ENCODE data around the gene ADGRG3. TPM values are rescaled to one million over a fixed set of nuclear protein-coding genes. Genes with fewer than 3 reads are reported as not detected.

ADGRG3 gene
- total and polyA plus RNA-seq, 4 donors = 1.8 to 66.2 (median 9.4) TPM

DNA sequence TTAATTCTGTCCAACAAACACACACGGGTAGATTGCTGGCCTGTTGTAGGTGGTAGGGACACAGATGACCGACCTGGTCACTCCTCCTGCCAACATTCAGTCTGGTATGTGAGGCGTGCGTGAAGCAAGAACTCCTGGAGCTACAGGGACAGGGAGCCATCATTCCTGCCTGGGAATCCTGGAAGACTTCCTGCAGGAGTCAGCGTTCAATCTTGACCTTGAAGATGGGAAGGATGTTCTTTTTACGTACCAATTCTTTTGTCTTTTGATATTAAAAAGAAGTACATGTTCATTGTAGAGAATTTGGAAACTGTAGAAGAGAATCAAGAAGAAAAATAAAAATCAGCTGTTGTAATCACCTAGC, 3.5 kb upstream of the ADGRG3 start:
- TF ChIP-seq, protein P1, sequence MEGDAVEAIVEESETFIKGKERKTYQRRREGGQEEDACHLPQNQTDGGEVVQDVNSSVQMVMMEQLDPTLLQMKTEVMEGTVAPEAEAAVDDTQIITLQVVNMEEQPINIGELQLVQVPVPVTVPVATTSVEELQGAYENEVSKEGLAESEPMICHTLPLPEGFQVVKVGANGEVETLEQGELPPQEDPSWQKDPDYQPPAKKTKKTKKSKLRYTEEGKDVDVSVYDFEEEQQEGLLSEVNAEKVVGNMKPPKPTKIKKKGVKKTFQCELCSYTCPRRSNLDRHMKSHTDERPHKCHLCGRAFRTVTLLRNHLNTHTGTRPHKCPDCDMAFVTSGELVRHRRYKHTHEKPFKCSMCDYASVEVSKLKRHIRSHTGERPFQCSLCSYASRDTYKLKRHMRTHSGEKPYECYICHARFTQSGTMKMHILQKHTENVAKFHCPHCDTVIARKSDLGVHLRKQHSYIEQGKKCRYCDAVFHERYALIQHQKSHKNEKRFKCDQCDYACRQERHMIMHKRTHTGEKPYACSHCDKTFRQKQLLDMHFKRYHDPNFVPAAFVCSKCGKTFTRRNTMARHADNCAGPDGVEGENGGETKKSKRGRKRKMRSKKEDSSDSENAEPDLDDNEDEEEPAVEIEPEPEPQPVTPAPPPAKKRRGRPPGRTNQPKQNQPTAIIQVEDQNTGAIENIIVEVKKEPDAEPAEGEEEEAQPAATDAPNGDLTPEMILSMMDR (IDR thresholded peaks at IDR 0.05; ENCODE audit: control extremely low read depth, extremely low read depth) = no peak
- H3K36me3 ChIP-seq (ENCODE audit: control insufficient read depth in 4 of 4, insufficient read depth in 4 of 4, low read length in 4 of 4) = peaks cover 0 to 23% (median 0%) of the 10 kb centered on the region in 4 donors
- H3K9me3 ChIP-seq (ENCODE audit: control insufficient read depth in 4 of 4, insufficient read depth in 3 of 4, low read length in 3 of 4) = no peaks in the 10 kb centered on the region

DNA sequence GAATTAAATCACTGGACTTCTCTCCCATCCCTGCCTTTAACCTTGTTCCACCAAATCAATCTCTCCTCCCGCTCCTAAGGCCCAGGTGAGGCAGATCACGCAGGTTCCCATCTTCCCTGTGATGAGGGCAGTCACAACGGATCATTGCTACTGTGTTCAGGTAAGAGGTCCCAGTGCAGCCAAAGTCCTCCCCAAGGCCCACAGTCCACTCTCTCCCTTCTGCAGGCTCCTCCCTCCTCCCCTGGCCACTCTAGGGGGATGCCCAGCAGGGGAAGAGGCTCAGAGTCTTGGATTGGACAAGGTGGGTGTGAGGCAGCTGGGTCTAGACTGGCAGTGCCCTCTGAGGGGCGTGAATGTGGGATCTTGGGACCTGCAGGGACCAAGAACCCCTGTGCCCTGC, 2.6 kb upstream of the ADGRG3 start:
- Histone ChIP-seq H3K27me3 (ENCODE audit: control insufficient read depth in 3 of 3, insufficient read depth in 3 of 3, low read length in 2 of 3) (no peaks in the 10 kb centered on the region), H3K36me3 (ENCODE audit: control insufficient read depth in 4 of 4, insufficient read depth in 4 of 4, low read length in 4 of 4) (peaks cover 0 to 17% (median 0%) of the 10 kb centered on the region in 4 donors), H3K4me3 (no peak overlapping the region), H3K27ac (ENCODE audit: low read depth in 1 of 2, low read length in 1 of 2) (no peak overlapping the region), H3K9me3 (ENCODE audit: control insufficient read depth in 4 of 4, insufficient read depth in 3 of 4, low read length in 3 of 4) (no peaks in the 10 kb centered on the region), H3K9ac (ENCODE audit: insufficient read depth in 1 of 2, low read length in 2 of 2) (no peak overlapping the region), H3K4me1 (ENCODE audit: control insufficient read depth in 5 of 5, insufficient read depth in 5 of 5, low read length in 5 of 5) (no peaks in the 10 kb centered on the region)
- no peak for DNase-seq
- ATAC-seq (ENCODE audit: insufficient read depth, low FRiP score) = no peak
- TF ChIP-seq, protein P1 (IDR thresholded peaks at IDR 0.05; ENCODE audit: control extremely low read depth, extremely low read depth) = no peak
- 69 to 92% methylated on average over 3 to 4 of the region's 4 CpGs for WGBS, 2 donors

More for the DNA sequence above, 3.5 kb upstream of the ADGRG3 start:
- no peak overlapping the region for H3K9ac ChIP-seq (ENCODE audit: insufficient read depth in 1 of 2, low read length in 2 of 2)
- DNase-seq (no peak), ATAC-seq (ENCODE audit: insufficient read depth, low FRiP score) (no peak)
- H3K27me3 ChIP-seq (ENCODE audit: control insufficient read depth in 3 of 3, insufficient read depth in 3 of 3, low read length in 2 of 3) = no peaks in the 10 kb centered on the region
- 89 to 91% methylated on average over 6 of the region's 6 CpGs for WGBS, 2 donors
- H3K4me3 ChIP-seq = no peak overlapping the region
- H3K27ac ChIP-seq (ENCODE audit: low read depth in 1 of 2, low read length in 1 of 2) = no peak overlapping the region
- no peaks in the 10 kb centered on the region for H3K4me1 ChIP-seq (ENCODE audit: control insufficient read depth in 5 of 5, insufficient read depth in 5 of 5, low read length in 5 of 5)

DNA sequence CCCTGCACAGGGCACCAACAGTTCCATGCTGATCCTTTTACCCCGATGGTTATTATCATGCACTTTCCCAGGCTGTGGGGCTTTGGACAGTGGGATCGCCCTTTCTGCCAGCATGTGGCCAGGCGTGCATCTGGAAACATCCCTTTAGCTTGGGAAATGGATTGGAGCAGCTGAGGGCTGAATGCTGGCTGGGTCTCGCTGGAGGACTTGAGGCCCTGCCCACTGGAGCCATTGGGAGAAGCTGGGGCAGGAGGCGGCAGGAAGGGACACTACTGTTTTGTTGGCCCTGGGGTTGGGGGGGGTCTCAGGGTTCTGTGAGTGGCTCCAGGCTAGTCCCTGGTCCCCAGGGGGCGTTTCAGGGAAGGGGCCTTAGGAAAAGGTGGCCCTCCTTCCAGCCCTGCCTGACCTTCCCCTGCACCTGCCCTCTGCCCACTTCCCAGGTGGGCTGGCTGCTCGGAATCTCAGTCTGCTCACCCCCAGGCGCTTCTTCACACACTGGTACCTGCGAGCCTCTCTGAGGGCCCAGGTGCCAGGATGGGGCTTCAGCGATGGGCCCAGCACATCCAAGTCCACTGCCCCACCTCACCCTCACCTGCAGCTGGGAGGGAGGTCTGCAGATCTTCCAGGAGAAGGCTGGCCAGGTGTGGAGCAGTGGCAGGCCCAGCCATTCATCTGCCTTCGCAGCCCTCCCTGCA, 1.6 kb upstream of the ADGRG3 start:
- Histone ChIP-seq H3K4me1 (ENCODE audit: control insufficient read depth in 5 of 5, insufficient read depth in 5 of 5, low read length in 5 of 5) (no peaks in the 10 kb centered on the region), H3K36me3 (ENCODE audit: control insufficient read depth in 4 of 4, insufficient read depth in 4 of 4, low read length in 4 of 4) (peaks cover 0 to 13% (median 0%) of the 10 kb centered on the region in 4 donors), H3K9ac (ENCODE audit: insufficient read depth in 1 of 2, low read length in 2 of 2) (no peak overlapping the region), H3K4me3 (no peak overlapping the region), H3K9me3 (ENCODE audit: control insufficient read depth in 4 of 4, insufficient read depth in 3 of 4, low read length in 3 of 4) (no peaks in the 10 kb centered on the region), H3K27me3 (ENCODE audit: control insufficient read depth in 3 of 3, insufficient read depth in 3 of 3, low read length in 2 of 3) (no peaks in the 10 kb centered on the region), H3K27ac (ENCODE audit: low read depth in 1 of 2, low read length in 1 of 2) (no peak overlapping the region)
- DNase-seq (no peak), ATAC-seq (ENCODE audit: insufficient read depth, low FRiP score) (no peak)
- TF ChIP-seq, protein P1 (IDR thresholded peaks at IDR 0.05; ENCODE audit: control extremely low read depth, extremely low read depth) = no peak
- 88 to 94% methylated on average over 11 of the region's 11 CpGs for WGBS, 2 donors

Measured in lung (tissue), 12 donors.